Measurements from ENCODE around the gene PAGE2. TPM values are rescaled to one million over a fixed set of nuclear protein-coding genes. Genes with fewer than 3 reads are reported as not detected.
"Not testable (repeated sequence)": the region's sequence is repeated elsewhere in the genome, so short reads cannot be mapped to it uniquely, and the experiment has no call there.

Gene PAGE2, protein sequence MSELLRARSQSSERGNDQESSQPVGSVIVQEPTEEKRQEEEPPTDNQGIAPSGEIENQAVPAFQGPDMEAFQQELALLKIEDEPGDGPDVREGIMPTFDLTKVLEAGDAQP
- polyA plus RNA-seq, result 0.15 TPM
- long read RNA-seq, donor 1, result 0 reads
- long read RNA-seq, donor 2, result 0 reads
- long read RNA-seq, donor 3, result 0 reads
- long read RNA-seq, donor 4, result 0 reads
- long read RNA-seq, donor 5, result 0 reads
- long read RNA-seq, donor 6, result 0 reads
- long read RNA-seq, donor 7, result 0 reads
- long read RNA-seq, donor 8, result 0 reads
- long read RNA-seq, donor 9, result 0 reads
- long read RNA-seq, donor 10, result 0 reads
- long read RNA-seq, donor 11, result 0 reads

GRCh38 chrX:55088795-55089489, at the start of gene PAGE2:
PAGE2 (plus strand) TSS chrX:55089018; CDS start chrX:55090021, 1,003 bp downstream.
- no CpG with 5 or more reads among the region's 30 CpGs for WGBS (ENCODE audit: insufficient coverage, low lambda C conversion rate)
- Histone ChIP-seq H3K4me1 (ENCODE audit: control insufficient read depth, insufficient read depth, low read length) (no peaks in the 10 kb centered on the region), H3K27ac (ENCODE audit: low read length) (no peak within 1 kb of the TSS), H3K9me3 (ENCODE audit: control insufficient read depth, low read depth, low read length) (no peaks in the 10 kb centered on the region), H3K4me3 (ENCODE audit: low read length) (no peak within 1 kb of the TSS), H3K36me3 (ENCODE audit: control insufficient read depth, insufficient read depth, low read length) (no peaks in the 10 kb centered on the region), H3K27me3 (ENCODE audit: control insufficient read depth, insufficient read depth, low read length) (no peaks in the 10 kb centered on the region)
- no peak for DNase-seq

DNA sequence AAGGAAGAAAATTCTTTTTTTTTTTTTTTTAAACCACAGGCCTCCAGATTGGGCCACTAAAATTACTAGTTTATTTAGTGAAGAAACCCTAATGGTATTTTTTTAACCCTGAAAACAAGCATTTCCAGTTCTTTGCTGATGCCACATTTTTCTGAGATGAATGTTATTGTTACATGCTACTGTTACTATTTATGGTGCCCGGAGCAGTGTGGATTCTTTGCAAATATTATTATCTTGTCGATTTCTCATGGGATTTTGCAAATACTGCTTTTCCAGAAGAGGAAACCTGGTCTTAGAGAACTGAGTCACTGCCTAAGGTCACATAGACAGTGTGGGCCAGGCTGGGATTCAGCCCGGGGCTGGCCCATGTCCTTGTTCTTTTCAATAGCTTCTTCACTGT, 49.3 kb upstream of the PAGE2 start:
- H3K27me3 ChIP-seq (ENCODE audit: control insufficient read depth, insufficient read depth, low read length), result no peaks in the 10 kb centered on the region
- no peak overlapping the region for H3K27ac ChIP-seq (ENCODE audit: low read length)
- no peaks in the 10 kb centered on the region for H3K36me3 ChIP-seq (ENCODE audit: control insufficient read depth, insufficient read depth, low read length)
- DNase-seq, result no peak
- H3K4me1 ChIP-seq (ENCODE audit: control insufficient read depth, insufficient read depth, low read length), result no peaks in the 10 kb centered on the region
- WGBS (ENCODE audit: insufficient coverage, low lambda C conversion rate), result no CpG with 5 or more reads among the region's 3 CpGs
- no peak overlapping the region for H3K4me3 ChIP-seq (ENCODE audit: low read length)
- no peaks in the 10 kb centered on the region for H3K9me3 ChIP-seq (ENCODE audit: control insufficient read depth, low read depth, low read length)

DNA sequence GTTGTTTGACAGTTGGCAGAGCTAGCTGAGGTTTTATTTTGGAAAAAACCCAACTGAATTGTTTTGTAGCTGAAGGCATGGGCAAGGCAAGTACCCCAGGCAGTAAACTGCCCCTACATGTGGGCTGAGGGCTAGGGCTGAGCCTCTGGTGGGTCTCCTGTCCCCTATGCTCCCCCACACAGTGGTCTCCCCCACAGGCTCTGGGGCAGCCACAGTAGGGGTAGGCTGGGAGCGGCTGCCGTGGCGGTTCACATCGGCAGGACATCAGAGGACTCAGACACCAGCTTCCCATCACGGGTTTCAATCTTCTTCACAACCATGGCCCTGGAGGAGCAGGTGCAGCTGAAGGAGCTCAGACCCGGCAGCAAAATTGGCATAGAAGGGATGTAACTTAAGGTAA, 47.3 kb upstream of the PAGE2 start:
- WGBS (ENCODE audit: insufficient coverage, low lambda C conversion rate), result no CpG with 5 or more reads among the region's 6 CpGs
- H3K27ac ChIP-seq (ENCODE audit: low read length), result no peak overlapping the region
- H3K36me3 ChIP-seq (ENCODE audit: control insufficient read depth, insufficient read depth, low read length), result no peaks in the 10 kb centered on the region
- H3K4me1 ChIP-seq (ENCODE audit: control insufficient read depth, insufficient read depth, low read length), result no peaks in the 10 kb centered on the region
- no peaks in the 10 kb centered on the region for H3K27me3 ChIP-seq (ENCODE audit: control insufficient read depth, insufficient read depth, low read length)
- DNase-seq, result no peak
- no peaks in the 10 kb centered on the region for H3K9me3 ChIP-seq (ENCODE audit: control insufficient read depth, low read depth, low read length)
- no peak overlapping the region for H3K4me3 ChIP-seq (ENCODE audit: low read length)

DNA sequence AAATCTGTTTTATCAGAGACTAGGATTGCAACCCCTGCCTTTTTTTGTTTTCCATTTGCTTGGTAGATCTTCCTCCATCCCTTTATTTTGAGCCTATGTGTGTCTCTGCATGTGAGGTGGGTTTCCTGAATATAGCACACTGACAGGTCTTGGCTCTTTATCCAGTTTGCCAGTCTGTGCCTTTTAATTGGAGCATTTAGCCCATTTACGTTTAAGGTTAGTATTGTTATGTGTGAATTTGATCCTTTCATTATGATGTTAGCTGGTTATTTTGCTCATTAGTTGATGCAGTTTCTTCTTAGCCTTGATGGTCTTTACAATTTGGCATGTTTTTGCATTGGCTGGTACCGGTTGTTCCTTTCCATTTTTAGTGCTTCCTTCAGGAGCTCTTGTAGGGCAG, 38.2 kb upstream of the PAGE2 start:
- H3K4me1 ChIP-seq (ENCODE audit: control insufficient read depth, insufficient read depth, low read length); H3K36me3 ChIP-seq (ENCODE audit: control insufficient read depth, insufficient read depth, low read length); DNase-seq; H3K27me3 ChIP-seq (ENCODE audit: control insufficient read depth, insufficient read depth, low read length); H3K27ac ChIP-seq (ENCODE audit: low read length); H3K4me3 ChIP-seq (ENCODE audit: low read length); H3K9me3 ChIP-seq (ENCODE audit: control insufficient read depth, low read depth, low read length): not testable (repeated sequence)
- no CpG with 5 or more reads among the region's 2 CpGs for WGBS (ENCODE audit: insufficient coverage, low lambda C conversion rate)

GRCh38 chrX:55056820-55057674, 31.8 kb upstream of the PAGE2 start:
- Histone ChIP-seq H3K36me3 (ENCODE audit: control insufficient read depth, insufficient read depth, low read length) (no peaks in the 10 kb centered on the region), H3K27me3 (ENCODE audit: control insufficient read depth, insufficient read depth, low read length) (no peaks in the 10 kb centered on the region), H3K4me3 (ENCODE audit: low read length) (no peak overlapping the region), H3K27ac (ENCODE audit: low read length) (no peak overlapping the region), H3K4me1 (ENCODE audit: control insufficient read depth, insufficient read depth, low read length) (no peaks in the 10 kb centered on the region), H3K9me3 (ENCODE audit: control insufficient read depth, low read depth, low read length) (no peaks in the 10 kb centered on the region)
- DNase-seq, result peak; percentile 2 to 3
- WGBS (ENCODE audit: insufficient coverage, low lambda C conversion rate), result no CpG with 5 or more reads among the region's 7 CpGs

GRCh38 chrX:55057675-55058249, 31.1 kb upstream of the PAGE2 start:
- no peak overlapping the region for H3K27ac ChIP-seq (ENCODE audit: low read length)
- H3K4me1 ChIP-seq (ENCODE audit: control insufficient read depth, insufficient read depth, low read length), result no peaks in the 10 kb centered on the region
- no peaks in the 10 kb centered on the region for H3K27me3 ChIP-seq (ENCODE audit: control insufficient read depth, insufficient read depth, low read length)
- H3K9me3 ChIP-seq (ENCODE audit: control insufficient read depth, low read depth, low read length), result no peaks in the 10 kb centered on the region
- no peaks in the 10 kb centered on the region for H3K36me3 ChIP-seq (ENCODE audit: control insufficient read depth, insufficient read depth, low read length)
- DNase-seq, result peak; percentile 1 to 13
- 0% methylated on average over 1 of the region's 5 CpGs for WGBS (ENCODE audit: insufficient coverage, low lambda C conversion rate)
- no peak overlapping the region for H3K4me3 ChIP-seq (ENCODE audit: low read length)

DNA sequence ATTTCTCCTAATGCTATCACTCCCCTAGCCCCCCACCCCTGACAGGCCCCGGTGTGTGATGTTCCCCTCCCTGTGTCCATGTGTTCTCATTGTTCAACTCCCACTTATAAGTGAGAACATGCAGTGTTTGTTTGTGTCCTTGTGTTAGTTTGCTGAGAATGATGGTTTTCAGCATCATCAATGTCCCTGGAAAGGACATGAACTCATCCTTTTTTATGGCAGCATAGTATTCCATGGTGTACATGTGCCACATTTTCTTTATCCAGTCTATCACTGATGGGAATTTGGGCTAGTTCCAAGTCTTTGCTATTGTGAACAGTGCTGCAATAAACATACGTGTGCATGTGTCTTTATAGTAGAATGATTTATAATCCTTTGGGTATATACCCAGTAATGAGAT, 21.6 kb upstream of the PAGE2 start:
- not testable (repeated sequence) for H3K4me3 ChIP-seq (ENCODE audit: low read length); DNase-seq; H3K9me3 ChIP-seq (ENCODE audit: control insufficient read depth, low read depth, low read length); H3K4me1 ChIP-seq (ENCODE audit: control insufficient read depth, insufficient read depth, low read length); H3K36me3 ChIP-seq (ENCODE audit: control insufficient read depth, insufficient read depth, low read length); H3K27me3 ChIP-seq (ENCODE audit: control insufficient read depth, insufficient read depth, low read length); H3K27ac ChIP-seq (ENCODE audit: low read length)
- no CpG with 5 or more reads among the region's 2 CpGs for WGBS (ENCODE audit: insufficient coverage, low lambda C conversion rate)

DNA sequence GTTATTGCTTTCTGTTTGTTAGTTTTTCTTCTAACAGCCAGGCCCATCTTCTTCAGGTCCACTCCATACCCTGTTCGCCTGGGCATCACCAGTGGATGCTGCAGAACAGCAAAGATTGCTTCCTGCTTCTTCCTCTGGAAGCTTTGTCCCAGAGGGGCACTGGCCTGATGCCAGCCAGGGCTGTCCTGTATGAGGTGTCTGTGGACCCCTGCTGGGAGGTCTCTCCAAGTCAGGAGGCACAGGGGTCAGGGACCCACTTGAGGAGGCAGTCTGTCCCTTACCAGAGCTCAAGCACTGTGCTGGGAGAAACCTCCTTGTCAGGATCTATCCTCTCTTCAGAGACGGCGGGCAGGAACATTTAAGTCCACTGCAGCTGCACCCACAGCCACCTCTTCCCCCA, 16.5 kb upstream of the PAGE2 start:
- no peaks in the 10 kb centered on the region for H3K36me3 ChIP-seq (ENCODE audit: control insufficient read depth, insufficient read depth, low read length)
- DNase-seq, result no peak
- WGBS (ENCODE audit: insufficient coverage, low lambda C conversion rate), result no CpG with 5 or more reads among the region's 3 CpGs
- H3K4me3 ChIP-seq (ENCODE audit: low read length), result no peak overlapping the region
- no peaks in the 10 kb centered on the region for H3K4me1 ChIP-seq (ENCODE audit: control insufficient read depth, insufficient read depth, low read length)
- H3K27ac ChIP-seq (ENCODE audit: low read length), result no peak overlapping the region
- H3K9me3 ChIP-seq (ENCODE audit: control insufficient read depth, low read depth, low read length), result peaks cover 3% of the 10 kb centered on the region
- no peaks in the 10 kb centered on the region for H3K27me3 ChIP-seq (ENCODE audit: control insufficient read depth, insufficient read depth, low read length)

GRCh38 chrX:55074851-55075467, 13.9 kb upstream of the PAGE2 start, which contains the start of gene PAGE2B:
PAGE2B (plus strand) TSS chrX:55075030; CDS start chrX:55076042, 1,012 bp downstream.
- H3K27me3 ChIP-seq (ENCODE audit: control insufficient read depth, insufficient read depth, low read length), result no peaks in the 10 kb centered on the region
- no peak within 1 kb of the TSS for H3K27ac ChIP-seq (ENCODE audit: low read length)
- DNase-seq, result no peak
- H3K9me3 ChIP-seq (ENCODE audit: control insufficient read depth, low read depth, low read length), result peaks cover 3% of the 10 kb centered on the region
- H3K4me3 ChIP-seq (ENCODE audit: low read length), result no peak within 1 kb of the TSS
- no CpG with 5 or more reads among the region's 36 CpGs for WGBS (ENCODE audit: insufficient coverage, low lambda C conversion rate)
- H3K4me1 ChIP-seq (ENCODE audit: control insufficient read depth, insufficient read depth, low read length), result no peaks in the 10 kb centered on the region
- no peaks in the 10 kb centered on the region for H3K36me3 ChIP-seq (ENCODE audit: control insufficient read depth, insufficient read depth, low read length)

DNA sequence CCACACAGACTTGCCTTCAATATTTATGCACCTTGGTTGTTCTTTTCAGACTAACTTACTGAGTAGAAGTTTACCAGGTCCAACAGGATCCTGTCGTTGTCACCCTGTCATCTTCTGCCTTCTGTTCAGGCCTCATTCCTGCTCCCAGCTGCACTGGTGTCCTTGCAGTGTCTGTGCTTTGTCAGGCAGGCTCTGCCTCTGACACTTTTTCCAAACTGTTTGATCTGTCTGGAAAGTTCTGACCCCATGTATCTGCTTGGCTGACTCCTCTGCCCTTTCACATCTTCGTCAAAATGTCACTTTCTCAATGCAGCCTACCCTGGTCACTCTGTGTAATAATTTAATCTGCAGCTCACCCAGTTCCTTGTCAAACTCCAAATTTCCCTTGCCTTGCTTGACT, 9.9 kb downstream of the PAGE2 start:
- Histone ChIP-seq H3K36me3 (ENCODE audit: control insufficient read depth, insufficient read depth, low read length) (no peaks in the 10 kb centered on the region), H3K9me3 (ENCODE audit: control insufficient read depth, low read depth, low read length) (no peaks in the 10 kb centered on the region), H3K27me3 (ENCODE audit: control insufficient read depth, insufficient read depth, low read length) (no peaks in the 10 kb centered on the region), H3K4me3 (ENCODE audit: low read length) (no peak overlapping the region), H3K4me1 (ENCODE audit: control insufficient read depth, insufficient read depth, low read length) (no peaks in the 10 kb centered on the region), H3K27ac (ENCODE audit: low read length) (no peak overlapping the region)
- no CpG with 5 or more reads among the region's 2 CpGs for WGBS (ENCODE audit: insufficient coverage, low lambda C conversion rate)
- no peak for DNase-seq

All from large intestine (tissue), 12 donors.